ENCODE measurements around the gene FGF8. TPM values are rescaled to one million over a fixed set of nuclear protein-coding genes. Genes with fewer than 3 reads are reported as not detected.

Gene FGF8
- total and polyA plus RNA-seq, 2 of the 8 experiments (the other 6 are each of a cell fraction or from before 2014, with no cell fraction given): 1.1 to 3.9 TPM

GRCh38 chr10:101724446-101724845, 51.5 kb downstream of the FGF8 start:
- H3K23ac ChIP-seq (ENCODE audit: insufficient read length): no peak overlapping the region
- ChIA-PET POLR2A (ENCODE audit: partially characterized antibody) (no interaction called here), CTCF (ENCODE audit: partially characterized antibody) (interaction anchor here (0.8 to 1.3 kb wide), 3 partner anchors 12 to 56 kb away, joined by 4 to 5 read pairs (median 4); no protein-coding TSS in a partner anchor)
- TF ChIP-seq BRCA1 (IDR thresholded peaks at IDR 0.05; ENCODE audit: low read depth, low read length): no peak
- TF ChIP-seq, protein P1, sequence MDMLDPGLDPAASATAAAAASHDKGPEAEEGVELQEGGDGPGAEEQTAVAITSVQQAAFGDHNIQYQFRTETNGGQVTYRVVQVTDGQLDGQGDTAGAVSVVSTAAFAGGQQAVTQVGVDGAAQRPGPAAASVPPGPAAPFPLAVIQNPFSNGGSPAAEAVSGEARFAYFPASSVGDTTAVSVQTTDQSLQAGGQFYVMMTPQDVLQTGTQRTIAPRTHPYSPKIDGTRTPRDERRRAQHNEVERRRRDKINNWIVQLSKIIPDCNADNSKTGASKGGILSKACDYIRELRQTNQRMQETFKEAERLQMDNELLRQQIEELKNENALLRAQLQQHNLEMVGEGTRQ (IDR thresholded peaks at IDR 0.05; ENCODE audit: low read length): no peak
- TF ChIP-seq EP300 (IDR thresholded peaks at IDR 0.05; ENCODE audit: borderline replicate concordance in 1 of 2, low read depth in 2 of 2, low read length in 2 of 2): no peak
- no peak for TF ChIP-seq E2F6 (IDR thresholded peaks at IDR 0.05)
- TF ChIP-seq EGR1 (IDR thresholded peaks at IDR 0.05; ENCODE audit: borderline replicate concordance, low read depth, low read length): no peak
- TF ChIP-seq TAF1 (IDR thresholded peaks at IDR 0.05; ENCODE audit: low read depth, low read length): no peak
- no peak overlapping the region for H3K27ac ChIP-seq (ENCODE audit: low read depth, low read length)
- H2AFZ ChIP-seq (ENCODE audit: low read length): peak overlapping the region; percentile 25
- H4K8ac ChIP-seq (ENCODE audit: extremely low read depth, insufficient read depth, low read length): no peak overlapping the region
- WGBS, 2 experiments (ENCODE audit: extremely low coverage in 1 of 2, insufficient coverage in 1 of 2, insufficient read length in 1 of 2, insufficient replicate concordance in 2 of 2, low coverage in 1 of 2, low lambda C conversion rate in 2 of 2, missing lambda C conversion rate in 1 of 2): 89% methylated on average over 2 of the region's 2 CpGs; no CpG with 5 or more reads in 1 of the 2 experiments
- H4K91ac ChIP-seq (replicated peaks; ENCODE audit: insufficient read length, low read length): no peak overlapping the region
- no peak overlapping the region for H3K9ac ChIP-seq (replicated peaks in 1 of 4; ENCODE audit: extremely low read depth in 1 of 4, low read depth in 3 of 4, low read length in 3 of 4)
- no peaks in the 10 kb centered on the region for H3K79me2 ChIP-seq (ENCODE audit: control insufficient read depth in 1 of 2, insufficient read depth in 2 of 2, low read length in 2 of 2)
- H3K14ac ChIP-seq (ENCODE audit: insufficient read length): no peak overlapping the region
- H3K9me3 ChIP-seq (ENCODE audit: insufficient read depth in 2 of 2, low read depth in 1 of 2, low read length in 1 of 2): no peaks in the 10 kb centered on the region
- no peak overlapping the region for H2BK12ac ChIP-seq (ENCODE audit: low read depth, low read length)
- no peak overlapping the region for H3K4me2 ChIP-seq (ENCODE audit: insufficient read depth in 1 of 2, low read depth in 2 of 2, low read length in 2 of 2)
- no peaks in the 10 kb centered on the region for H4K20me1 ChIP-seq (replicated peaks in 1 of 2; ENCODE audit: control insufficient read depth in 1 of 2, insufficient read depth in 2 of 2, low read length in 2 of 2)
- no peak overlapping the region for H2BK15ac ChIP-seq (ENCODE audit: low read length)
- no peak overlapping the region for H3K4ac ChIP-seq (replicated peaks; ENCODE audit: insufficient read length, low read depth, low read length)
- no peak overlapping the region for H2BK5ac ChIP-seq (ENCODE audit: low read depth, low read length)
- no peaks in the 10 kb centered on the region for H3K36me3 ChIP-seq (ENCODE audit: control insufficient read depth in 2 of 4, insufficient read depth in 4 of 4, low read length in 3 of 4)
- H2AK5ac ChIP-seq (ENCODE audit: low read depth, low read length): no peak overlapping the region
- H2BK20ac ChIP-seq (ENCODE audit: low read length): no peak overlapping the region
- H3K79me1 ChIP-seq (ENCODE audit: low read depth, low read length): no peaks in the 10 kb centered on the region
- no peak overlapping the region for H3K56ac ChIP-seq (replicated peaks; ENCODE audit: insufficient read length, low read depth, low read length)
- H4K5ac ChIP-seq (ENCODE audit: insufficient read length, low read depth, low read length): no peak overlapping the region
- no peak overlapping the region for H3K18ac ChIP-seq (ENCODE audit: extremely low read depth, low read length)
- DNase-seq (ENCODE audit: low read depth in 1 of 2, low spot score in 2 of 2) (no peak), FAIRE-seq (no peak)
- H3K27me3 ChIP-seq (replicated peaks in 1 of 4; ENCODE audit: control insufficient read depth in 3 of 4, extremely low read depth in 1 of 4, insufficient read depth in 3 of 4, low read length in 3 of 4): no peaks in the 10 kb centered on the region
- H2BK120ac ChIP-seq (replicated peaks; ENCODE audit: low read depth, low read length): no peak overlapping the region
- no peaks in the 10 kb centered on the region; the same call in 1 of the 2 replicates for H3K23me2 ChIP-seq (ENCODE audit: low read depth, low read length)
- H3K4me1 ChIP-seq (replicated peaks in 1 of 4; ENCODE audit: control insufficient read depth in 3 of 4, insufficient read depth in 4 of 4, low read length in 3 of 4): peaks cover 0 to 3% (median 0%) of the 10 kb centered on the region in 4 experiments; a peak in 2 of 7 replicates
- H3K4me3 ChIP-seq (ENCODE audit: extremely low read depth in 1 of 4, insufficient read depth in 2 of 4, low read depth in 3 of 4, low read length in 4 of 4): no peak overlapping the region

Measured in H1 (cell line).